ENCODE results near the gene ANO9.

Gene ANO9

DNA sequence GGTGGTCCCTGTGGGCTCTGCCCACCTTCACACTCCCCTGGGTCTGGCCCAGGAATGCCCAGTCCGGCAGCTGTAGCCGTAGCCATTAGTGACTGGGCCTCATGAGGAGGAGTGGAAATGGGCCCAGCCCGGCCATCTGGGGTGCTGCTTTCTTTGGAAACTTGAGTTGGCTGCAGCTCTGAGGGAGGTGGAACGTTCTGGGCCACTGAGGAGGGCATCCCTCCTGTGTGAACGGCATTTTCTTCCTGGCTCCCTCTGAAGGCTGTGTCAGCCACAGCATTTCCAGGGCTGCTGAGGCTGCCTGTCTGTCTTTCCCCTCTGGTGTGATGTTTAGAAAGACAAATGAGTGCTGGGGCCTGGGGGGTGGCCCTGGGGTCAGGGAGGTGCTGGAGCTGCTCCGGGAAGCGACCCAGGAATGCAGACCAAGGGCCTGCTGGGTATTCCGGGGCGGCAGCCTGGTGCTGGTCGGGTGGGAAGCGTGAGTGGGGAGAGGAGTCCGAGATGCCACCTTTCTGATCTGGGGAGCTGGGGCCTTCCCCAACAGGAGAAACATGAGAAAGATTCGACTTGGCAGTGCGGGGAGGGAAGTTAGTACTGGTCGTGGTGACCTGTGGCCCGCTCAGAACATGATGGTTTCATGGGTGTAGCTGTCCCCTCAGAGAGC lies 35.4 kb upstream of the ANO9 start:
- H3K27ac ChIP-seq (ENCODE audit: low read depth, low read length, poor library complexity, severe bottlenecking), result no peak overlapping the region
- H3K4me2 ChIP-seq (ENCODE audit: low read length), result no peak overlapping the region
- H3K4me1 ChIP-seq (ENCODE audit: insufficient read depth, low read length, severe bottlenecking), result no peaks in the 10 kb centered on the region
- peaks cover 7% of the 10 kb centered on the region for H3K36me3 ChIP-seq (ENCODE audit: insufficient read depth, low read length)
- H2AFZ ChIP-seq (ENCODE audit: low read length), result no peak overlapping the region
- H3K9me2 ChIP-seq (ENCODE audit: low read depth, low read length), result no peaks in the 10 kb centered on the region
- H3K79me2 ChIP-seq (ENCODE audit: insufficient read depth, low read length), result no peaks in the 10 kb centered on the region
- H4K20me1 ChIP-seq (ENCODE audit: insufficient read depth, low read length), result no peaks in the 10 kb centered on the region
- no peak for TF ChIP-seq EZH2 (IDR thresholded peaks at IDR 0.05; ENCODE audit: borderline replicate concordance, low read length)
- TF ChIP-seq, protein P1, sequence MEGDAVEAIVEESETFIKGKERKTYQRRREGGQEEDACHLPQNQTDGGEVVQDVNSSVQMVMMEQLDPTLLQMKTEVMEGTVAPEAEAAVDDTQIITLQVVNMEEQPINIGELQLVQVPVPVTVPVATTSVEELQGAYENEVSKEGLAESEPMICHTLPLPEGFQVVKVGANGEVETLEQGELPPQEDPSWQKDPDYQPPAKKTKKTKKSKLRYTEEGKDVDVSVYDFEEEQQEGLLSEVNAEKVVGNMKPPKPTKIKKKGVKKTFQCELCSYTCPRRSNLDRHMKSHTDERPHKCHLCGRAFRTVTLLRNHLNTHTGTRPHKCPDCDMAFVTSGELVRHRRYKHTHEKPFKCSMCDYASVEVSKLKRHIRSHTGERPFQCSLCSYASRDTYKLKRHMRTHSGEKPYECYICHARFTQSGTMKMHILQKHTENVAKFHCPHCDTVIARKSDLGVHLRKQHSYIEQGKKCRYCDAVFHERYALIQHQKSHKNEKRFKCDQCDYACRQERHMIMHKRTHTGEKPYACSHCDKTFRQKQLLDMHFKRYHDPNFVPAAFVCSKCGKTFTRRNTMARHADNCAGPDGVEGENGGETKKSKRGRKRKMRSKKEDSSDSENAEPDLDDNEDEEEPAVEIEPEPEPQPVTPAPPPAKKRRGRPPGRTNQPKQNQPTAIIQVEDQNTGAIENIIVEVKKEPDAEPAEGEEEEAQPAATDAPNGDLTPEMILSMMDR (IDR thresholded peaks at IDR 0.05; ENCODE audit: low read length), result no peak
- no peaks in the 10 kb centered on the region for H3F3A ChIP-seq (ENCODE audit: insufficient read depth, low read length)
- no peak overlapping the region for H3K4me3 ChIP-seq (ENCODE audit: low read depth, low read length, poor library complexity, severe bottlenecking)
- H3K27me3 ChIP-seq (ENCODE audit: insufficient read depth, low read length), result no peaks in the 10 kb centered on the region
- H3K9ac ChIP-seq (ENCODE audit: low read length), result no peak overlapping the region
- no peaks in the 10 kb centered on the region for H3K9me3 ChIP-seq (ENCODE audit: low read length)

DNA sequence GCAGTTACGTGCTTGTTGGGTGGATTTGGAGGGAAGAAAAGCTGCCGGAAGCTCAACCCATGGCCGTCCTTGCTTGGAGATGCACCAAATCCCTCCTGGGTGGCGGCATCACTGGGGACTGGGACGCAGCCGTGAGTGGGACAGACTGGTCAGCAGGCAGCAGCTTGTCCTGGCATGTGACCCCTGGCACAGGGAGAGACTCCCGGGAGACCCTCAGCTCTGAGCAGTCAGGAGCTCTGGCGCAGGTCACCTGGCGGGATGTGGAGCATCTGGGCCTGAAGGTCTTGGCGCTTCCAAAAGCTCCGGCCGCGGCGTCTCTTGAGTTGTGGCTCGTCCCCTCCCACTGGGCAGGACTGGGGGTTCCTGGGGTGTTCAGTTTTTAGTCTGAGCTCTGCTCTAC lies 34.6 kb upstream of the ANO9 start:
- Histone ChIP-seq H3K4me3 (ENCODE audit: low read depth, low read length, poor library complexity, severe bottlenecking) (no peak overlapping the region), H2AFZ (ENCODE audit: low read length) (no peak overlapping the region), H4K20me1 (ENCODE audit: insufficient read depth, low read length) (no peaks in the 10 kb centered on the region), H3K27ac (ENCODE audit: low read depth, low read length, poor library complexity, severe bottlenecking) (no peak overlapping the region), H3K4me1 (ENCODE audit: insufficient read depth, low read length, severe bottlenecking) (no peaks in the 10 kb centered on the region), H3K4me2 (ENCODE audit: low read length) (no peak overlapping the region), H3K27me3 (ENCODE audit: insufficient read depth, low read length) (no peaks in the 10 kb centered on the region), H3K9ac (ENCODE audit: low read length) (no peak overlapping the region), H3K36me3 (ENCODE audit: insufficient read depth, low read length) (peaks cover 7% of the 10 kb centered on the region), H3K9me3 (ENCODE audit: low read length) (no peaks in the 10 kb centered on the region), H3F3A (ENCODE audit: insufficient read depth, low read length) (no peaks in the 10 kb centered on the region), H3K9me2 (ENCODE audit: low read depth, low read length) (no peaks in the 10 kb centered on the region), H3K79me2 (ENCODE audit: insufficient read depth, low read length) (no peaks in the 10 kb centered on the region)
- no peak for TF ChIP-seq EZH2 (IDR thresholded peaks at IDR 0.05; ENCODE audit: borderline replicate concordance, low read length)

DNA sequence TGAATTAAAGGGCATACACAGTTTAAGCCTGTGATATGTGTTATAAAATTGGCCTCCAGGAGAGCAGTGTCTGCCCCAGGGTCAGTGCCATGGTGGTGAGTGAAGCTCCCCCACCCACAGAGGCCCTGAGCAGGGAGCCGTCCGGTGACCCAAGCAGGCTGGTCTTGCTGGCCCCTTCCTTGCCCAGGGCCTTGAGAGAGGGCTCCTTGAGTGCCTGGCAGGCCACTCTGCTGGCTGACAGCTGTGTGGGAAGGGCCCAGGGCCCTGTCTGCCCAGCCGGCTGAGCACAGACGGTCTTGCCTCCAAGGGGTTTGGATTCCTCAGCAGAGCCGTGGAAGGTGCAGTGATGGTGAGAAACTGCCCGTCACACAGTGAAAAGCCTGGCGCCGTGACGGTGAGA lies 34.1 kb upstream of the ANO9 start:
- H3K9me3 ChIP-seq (ENCODE audit: low read length), result no peaks in the 10 kb centered on the region
- H3K36me3 ChIP-seq (ENCODE audit: insufficient read depth, low read length), result peaks cover 7% of the 10 kb centered on the region
- no peaks in the 10 kb centered on the region for H3K27me3 ChIP-seq (ENCODE audit: insufficient read depth, low read length)
- H2AFZ ChIP-seq (ENCODE audit: low read length), result no peak overlapping the region
- no peaks in the 10 kb centered on the region for H3K4me1 ChIP-seq (ENCODE audit: insufficient read depth, low read length, severe bottlenecking)
- H3K79me2 ChIP-seq (ENCODE audit: insufficient read depth, low read length), result no peaks in the 10 kb centered on the region
- no peak overlapping the region for H3K27ac ChIP-seq (ENCODE audit: low read depth, low read length, poor library complexity, severe bottlenecking)
- H4K20me1 ChIP-seq (ENCODE audit: insufficient read depth, low read length), result no peaks in the 10 kb centered on the region
- TF ChIP-seq EZH2 (IDR thresholded peaks at IDR 0.05; ENCODE audit: borderline replicate concordance, low read length), result no peak
- TF ChIP-seq, protein P1 (IDR thresholded peaks at IDR 0.05; ENCODE audit: low read length), result no peak
- no peaks in the 10 kb centered on the region for H3F3A ChIP-seq (ENCODE audit: insufficient read depth, low read length)
- no peaks in the 10 kb centered on the region for H3K9me2 ChIP-seq (ENCODE audit: low read depth, low read length)
- no peak overlapping the region for H3K4me2 ChIP-seq (ENCODE audit: low read length)
- no peak overlapping the region for H3K9ac ChIP-seq (ENCODE audit: low read length)
- H3K4me3 ChIP-seq (ENCODE audit: low read depth, low read length, poor library complexity, severe bottlenecking), result no peak overlapping the region

DNA sequence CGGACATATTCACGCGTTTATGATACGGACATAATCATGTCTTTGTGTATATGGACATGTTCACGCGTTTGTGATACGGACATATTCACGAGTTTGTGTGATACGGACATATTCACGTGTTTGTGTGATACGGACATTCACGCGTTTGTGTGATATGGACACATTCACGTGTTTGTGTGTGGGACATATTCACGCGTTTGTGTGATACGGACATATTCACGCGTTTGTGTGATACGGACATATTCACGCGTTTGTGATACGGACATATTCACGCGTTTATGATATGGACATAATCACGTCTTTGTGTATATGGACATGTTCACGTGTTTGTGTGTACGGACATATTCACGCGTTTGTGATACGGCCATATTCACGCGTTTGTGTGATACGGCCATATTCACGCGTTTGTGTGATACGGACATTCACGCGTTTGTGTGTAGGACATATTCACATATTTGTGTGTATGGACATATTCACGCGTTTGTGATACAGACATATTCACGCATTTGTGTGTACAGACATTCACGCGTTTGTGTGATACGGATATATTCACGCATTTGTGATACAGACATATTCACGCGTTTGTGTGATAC lies 33.2 kb upstream of the ANO9 start:
- H3K9me2 ChIP-seq (ENCODE audit: low read depth, low read length), result no peaks in the 10 kb centered on the region
- no peaks in the 10 kb centered on the region for H3K79me2 ChIP-seq (ENCODE audit: insufficient read depth, low read length)
- TF ChIP-seq EZH2 (IDR thresholded peaks at IDR 0.05; ENCODE audit: borderline replicate concordance, low read length), result no peak
- TF ChIP-seq, protein P1 (IDR thresholded peaks at IDR 0.05; ENCODE audit: low read length), result no peak
- no peaks in the 10 kb centered on the region for H3K9me3 ChIP-seq (ENCODE audit: low read length)
- no peak overlapping the region for H2AFZ ChIP-seq (ENCODE audit: low read length)
- peaks cover 7% of the 10 kb centered on the region for H3K36me3 ChIP-seq (ENCODE audit: insufficient read depth, low read length)
- no peak overlapping the region for H3K27ac ChIP-seq (ENCODE audit: low read depth, low read length, poor library complexity, severe bottlenecking)
- no peaks in the 10 kb centered on the region for H3K4me1 ChIP-seq (ENCODE audit: insufficient read depth, low read length, severe bottlenecking)
- no peak overlapping the region for H3K4me2 ChIP-seq (ENCODE audit: low read length)
- H4K20me1 ChIP-seq (ENCODE audit: insufficient read depth, low read length), result no peaks in the 10 kb centered on the region
- no peak overlapping the region for H3K9ac ChIP-seq (ENCODE audit: low read length)
- no peak overlapping the region for H3K4me3 ChIP-seq (ENCODE audit: low read depth, low read length, poor library complexity, severe bottlenecking)
- no peaks in the 10 kb centered on the region for H3K27me3 ChIP-seq (ENCODE audit: insufficient read depth, low read length)
- no peaks in the 10 kb centered on the region for H3F3A ChIP-seq (ENCODE audit: insufficient read depth, low read length)

All from OCI-LY1 (cell line).